Measurements from ENCODE around the gene COPZ1. TPM values are rescaled to one million over a fixed set of nuclear protein-coding genes. Genes with fewer than 3 reads are reported as not detected.
"Not testable (repeated sequence)": the region's sequence is repeated elsewhere in the genome, so short reads cannot be mapped to it uniquely, and the experiment has no call there.

Gene COPZ1
- total and polyA plus RNA-seq, 9 of the 15 experiments (the other 6 are each of a cell fraction or from before 2014, with no cell fraction given): 137 to 487 (median 233) TPM

DNA sequence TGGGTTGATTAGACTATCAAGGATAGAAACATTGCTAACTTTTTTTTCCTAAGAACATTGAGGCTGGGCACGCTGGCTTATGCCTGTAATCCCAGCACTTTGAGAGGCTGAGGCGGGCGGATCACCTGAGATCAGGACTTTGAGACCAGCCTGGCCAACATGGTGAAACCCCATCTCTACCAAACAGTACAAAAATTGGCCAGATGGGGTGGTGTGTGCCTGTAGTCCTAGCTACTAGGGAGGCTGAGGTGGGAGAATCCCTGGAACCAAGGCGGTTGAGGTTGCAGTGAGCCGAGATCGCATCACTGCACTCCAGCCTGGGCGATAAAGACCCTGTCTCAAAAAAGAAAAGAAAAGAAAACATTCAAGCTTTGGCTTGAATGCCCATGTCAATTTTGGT, 12.6 kb upstream of the COPZ1 start:
- H3K36me3 ChIP-seq (ENCODE audit: control insufficient read depth, insufficient read depth, low read length); H4K20me1 ChIP-seq (replicated peaks; ENCODE audit: control insufficient read depth, insufficient read depth, low read length); H3K27ac ChIP-seq (ENCODE audit: extremely low read depth, low read depth, low read length); H3K4me2 ChIP-seq (ENCODE audit: insufficient read depth, low read length); H3K9me1 ChIP-seq (ENCODE audit: control insufficient read depth, insufficient read depth, low read length); H3K4me3 ChIP-seq; BruUV-seq (replicated peaks); H3K9me3 ChIP-seq (replicated peaks; ENCODE audit: control insufficient read depth, insufficient read depth, low read depth, low read length); in situ Hi-C loops (cut with MboI); H3K27me3 ChIP-seq (ENCODE audit: control insufficient read depth in 2 of 2, insufficient read depth in 2 of 2, low read length in 2 of 2); intact Hi-C loops (cut with micrococcal nuclease); DNase-seq (ENCODE audit: extremely low read depth in 1 of 4, low spot score in 3 of 4); CTCF ChIA-PET (ENCODE audit: low intra/inter-chr PET ratio); H3K79me2 ChIP-seq (ENCODE audit: control insufficient read depth, insufficient read depth, low read length); FAIRE-seq: not testable (repeated sequence)
- WGBS (ENCODE audit: insufficient coverage, low coverage, missing lambda C conversion rate): 73% methylated on average over 7 of the region's 7 CpGs
- ATAC-seq: peak; percentile 67
- 0 out of 6 replicates have a peak, but pooled peaks of 1 of the 3 experiments have one; percentile 1 for TF ChIP-seq CTCF (IDR thresholded peaks at IDR 0.05 in 2 of 3, conservative IDR thresholded peaks at IDR 0.05 in 1 of 3; ENCODE audit: insufficient read depth in 2 of 3, low read depth in 1 of 3, low read length in 3 of 3)
- Histone ChIP-seq H2AFZ (ENCODE audit: low read depth, low read length) (peak overlapping the region; percentile 69; the same call in 1 of the 2 replicates), H3K4me1 (replicated peaks in 1 of 2; ENCODE audit: control insufficient read depth in 2 of 2, insufficient read depth in 2 of 2, low read length in 2 of 2) (peaks cover 14 to 21% of the 10 kb centered on the region in 2 experiments), H3K9ac (ENCODE audit: insufficient read depth in 1 of 2, low read depth in 2 of 2, low read length in 2 of 2) (peak overlapping the region in 1 of 2 experiments; percentile 38; a peak in 1 of 4 replicates)
- POLR2A ChIA-PET: interaction anchor here (0.8 to 1.1 kb wide), 2 partner anchors 12 to 33 kb away, joined by 3 to 4 read pairs; partner anchors contain the start of gene CBX5

DNA sequence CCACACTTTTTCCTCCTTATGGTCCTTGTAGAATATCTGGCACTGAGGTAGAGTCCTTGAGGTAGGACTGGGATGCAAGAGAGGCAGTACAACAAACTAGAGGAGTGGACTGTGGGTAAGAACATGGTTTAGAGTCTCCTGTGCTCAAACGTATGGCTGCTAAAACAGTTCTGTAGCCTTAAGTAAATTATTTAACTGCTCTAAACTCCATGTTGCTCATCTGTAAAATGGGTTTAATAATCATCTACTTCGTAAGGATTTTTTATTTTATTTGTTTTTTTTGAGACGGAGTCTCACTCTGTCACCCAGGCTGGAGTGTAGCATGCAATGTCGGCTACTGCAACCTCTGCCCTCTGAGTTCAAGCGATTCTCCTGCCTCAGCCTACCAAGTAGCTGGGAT, 3.6 kb upstream of the COPZ1 start:
- no TSS peak for BruUV-seq (replicated peaks)
- Histone ChIP-seq H3K4me2 (ENCODE audit: insufficient read depth, low read length) (no peak overlapping the region), H3K9me3 (replicated peaks; ENCODE audit: control insufficient read depth, insufficient read depth, low read depth, low read length) (no peaks in the 10 kb centered on the region), H3K27ac (ENCODE audit: extremely low read depth, low read depth, low read length) (no peak overlapping the region; the same call in 2 of the 3 replicates), H3K9me1 (ENCODE audit: control insufficient read depth, insufficient read depth, low read length) (no peaks in the 10 kb centered on the region), H3K9ac (ENCODE audit: insufficient read depth in 1 of 2, low read depth in 2 of 2, low read length in 2 of 2) (no peak overlapping the region), H3K4me3 (no peak overlapping the region), H3K4me1 (replicated peaks in 1 of 2; ENCODE audit: control insufficient read depth in 2 of 2, insufficient read depth in 2 of 2, low read length in 2 of 2) (peaks cover 9 to 36% of the 10 kb centered on the region in 2 experiments; a peak in 4 of 5 replicates), H3K36me3 (ENCODE audit: control insufficient read depth, insufficient read depth, low read length) (no peaks in the 10 kb centered on the region), H2AFZ (ENCODE audit: low read depth, low read length) (peak overlapping the region; percentile 46; the same call in 1 of the 2 replicates), H3K79me2 (ENCODE audit: control insufficient read depth, insufficient read depth, low read length) (peaks cover 25% of the 10 kb centered on the region), H3K27me3 (ENCODE audit: control insufficient read depth in 2 of 2, insufficient read depth in 2 of 2, low read length in 2 of 2) (no peaks in the 10 kb centered on the region), H4K20me1 (replicated peaks; ENCODE audit: control insufficient read depth, insufficient read depth, low read length) (no peaks in the 10 kb centered on the region)
- in situ Hi-C loops (cut with MboI): no loop called here
- 81% methylated on average over 5 of the region's 5 CpGs for WGBS (ENCODE audit: insufficient coverage, low coverage, missing lambda C conversion rate)
- no peak for DNase-seq (ENCODE audit: extremely low read depth in 1 of 4, low spot score in 3 of 4)
- ATAC-seq: no peak
- intact Hi-C loops (cut with micrococcal nuclease): no loop called here
- FAIRE-seq: no peak
- ChIA-PET POLR2A (interaction anchor here (0.5 to 6.7 kb wide), 7 partner anchors 10 to 36 kb away, joined by 3 to 47 read pairs (median 3); no protein-coding TSS in a partner anchor), CTCF (ENCODE audit: low intra/inter-chr PET ratio) (no interaction called here)
- TF ChIP-seq FIP1L1 (IDR thresholded peaks at IDR 0.05; ENCODE audit: low read depth, low read length, poor library complexity, severe bottlenecking) (no peak), KLF10 (CRISPR knock-in tag; IDR thresholded peaks at IDR 0.05) (no peak), MYC (IDR thresholded peaks at IDR 0.05; ENCODE audit: low read depth, low read length) (no peak), MYC (CRISPR knock-in tag; IDR thresholded peaks at IDR 0.05; ENCODE audit: borderline replicate concordance, low read depth) (no peak), MAFK (IDR thresholded peaks at IDR 0.05; ENCODE audit: low read length) (no peak), RBM25 (IDR thresholded peaks at IDR 0.05; ENCODE audit: low read depth, low read length, severe bottlenecking) (peak; percentile 88), MED1 (CRISPR knock-in tag; IDR thresholded peaks at IDR 0.05; ENCODE audit: borderline replicate concordance) (no peak), CTCFL (IDR thresholded peaks at IDR 0.05; ENCODE audit: borderline replicate concordance, insufficient read depth, low read depth, low read length, poor library complexity, severe bottlenecking) (no peak), BCOR (IDR thresholded peaks at IDR 0.05) (peak; percentile 89)
